ENCODE results near the gene NFKB1.

The NFKB1 gene

DNA sequence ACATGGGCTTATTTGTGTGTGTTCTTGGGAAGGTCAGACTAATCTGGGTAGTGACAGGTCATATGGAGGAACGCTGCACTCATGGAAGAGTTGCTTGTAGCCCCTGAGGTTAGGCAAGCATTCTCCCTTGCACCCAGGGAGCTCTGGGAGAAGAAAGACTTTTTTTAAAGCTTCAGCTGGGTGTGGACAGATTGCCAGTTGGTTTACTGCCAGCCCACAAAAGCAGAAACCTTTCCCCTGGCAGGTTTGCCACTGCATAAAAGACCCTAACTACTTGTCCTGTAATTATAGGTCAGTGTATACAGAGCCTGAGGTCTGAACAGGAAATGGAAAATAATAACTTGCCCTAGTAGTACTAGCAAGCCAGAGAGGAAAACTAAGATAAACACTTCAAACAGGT lies 7.4 kb upstream of the NFKB1 start:
- POLR2A ChIA-PET: no interaction called here
- TF ChIP-seq CTCF (IDR thresholded peaks at IDR 0.05; ENCODE audit: insufficient read depth, low read length, missing control alignments): no peak
- CTCF ChIA-PET: no interaction called here

DNA sequence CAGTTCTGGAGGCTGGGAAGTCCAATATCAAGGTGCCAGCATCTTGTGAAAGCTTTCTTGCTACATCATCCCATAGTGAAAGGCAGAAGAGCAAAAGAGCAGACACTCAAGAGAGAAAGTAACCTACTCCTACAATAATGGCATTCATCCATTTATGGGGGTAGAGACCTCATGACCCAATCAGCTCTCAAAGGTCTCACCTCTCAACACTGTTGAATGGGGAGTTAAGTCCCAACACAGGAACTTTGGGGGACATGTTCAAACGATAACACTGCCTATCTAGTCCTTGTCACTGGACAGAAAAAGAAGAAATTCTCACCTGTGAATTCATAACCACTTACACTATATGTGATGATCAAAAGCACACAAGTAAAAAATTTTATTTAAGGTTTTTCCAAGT lies 6.6 kb upstream of the NFKB1 start:
- DNase-seq (ENCODE audit: low read depth, low spot score): no peak
- POLR2A ChIA-PET: no interaction called here
- CTCF ChIA-PET: interaction anchor here (0.6 kb wide), 1 partner anchor 80 kb away, joined by 3 read pairs; no protein-coding TSS in a partner anchor
- no peak for TF ChIP-seq CTCF (IDR thresholded peaks at IDR 0.05; ENCODE audit: insufficient read depth, low read length, missing control alignments)
- no peak overlapping the region for H3K4me3 ChIP-seq (ENCODE audit: low read depth, low read length)

More for the DNA sequence above, 7.4 kb upstream of the NFKB1 start:
- H3K4me3 ChIP-seq (ENCODE audit: low read depth, low read length): no peak overlapping the region
- no peak for DNase-seq (ENCODE audit: low read depth, low spot score)

GRCh38 chr4:102497986-102498385 lies 3.2 kb upstream of the NFKB1 start:
- ChIA-PET POLR2A (interaction anchor here (1.1 kb wide), 1 partner anchor 330 kb away, joined by 3 read pairs; no protein-coding TSS in a partner anchor), CTCF (no interaction called here)
- no peak overlapping the region for H3K4me3 ChIP-seq (ENCODE audit: low read depth, low read length)
- no peak for TF ChIP-seq CTCF (IDR thresholded peaks at IDR 0.05; ENCODE audit: insufficient read depth, low read length, missing control alignments)
- DNase-seq (ENCODE audit: low read depth, low spot score): no peak

- TF ChIP-seq CTCF (IDR thresholded peaks at IDR 0.05; ENCODE audit: insufficient read depth, low read length, missing control alignments): no peak
- H3K4me3 ChIP-seq (ENCODE audit: low read depth, low read length): peak overlapping the region; percentile 80
- no peak for DNase-seq (ENCODE audit: low read depth, low spot score)
- CTCF ChIA-PET: interaction anchor here (0.8 to 1.5 kb wide), 6 partner anchors 9 to 591 kb away, joined by 3 to 4 read pairs (median 3); no protein-coding TSS in a partner anchor
- POLR2A ChIA-PET: interaction anchor here (0.8 to 1.5 kb wide), 3 partner anchors 35 to 120 kb away, joined by 3 to 5 read pairs (median 3); no protein-coding TSS in a partner anchor
Measured at GRCh38 chr4:102500352-102500695, 835 bp upstream of the NFKB1 start.

GRCh38 chr4:102501447-102501696 lies 213 bp downstream of the NFKB1 start:
- peak overlapping the region; percentile 80 for H3K4me3 ChIP-seq (ENCODE audit: low read depth, low read length)
- TF ChIP-seq CTCF (IDR thresholded peaks at IDR 0.05; ENCODE audit: insufficient read depth, low read length, missing control alignments): no peak
- POLR2A ChIA-PET: interaction anchor here (1.0 to 1.9 kb wide), 4 partner anchors 10 to 326 kb away, joined by 3 to 7 read pairs (median 6); partner anchors contain the start of gene UBE2D3
- CTCF ChIA-PET: interaction anchor here (1.5 kb wide), 1 partner anchor 53 kb away, joined by 3 read pairs; no protein-coding TSS in a partner anchor
- DNase-seq (ENCODE audit: low read depth, low spot score): no peak

- peak overlapping the region; percentile 80 for H3K4me3 ChIP-seq (ENCODE audit: low read depth, low read length)
- no peak for DNase-seq (ENCODE audit: low read depth, low spot score)
- ChIA-PET CTCF (interaction anchor here (0.7 kb wide), 1 partner anchor 9 kb away, joined by 3 read pairs; no protein-coding TSS in a partner anchor), POLR2A (interaction anchor here (1.9 kb wide), 1 partner anchor 18 kb away, joined by 6 read pairs; no protein-coding TSS in a partner anchor)
- no peak for TF ChIP-seq CTCF (IDR thresholded peaks at IDR 0.05; ENCODE audit: insufficient read depth, low read length, missing control alignments)
Measured at GRCh38 chr4:102502543-102502818, 1.3 kb downstream of the NFKB1 start.

All from AG04449 (cell line).